ENCODE results near the gene YWHAB.
A peak's percentile ranks its signal among the peaks of the same experiment; 100 is the strongest.

Gene YWHAB

GRCh38 chr20:44912189-44912588 is 26.7 kb downstream of the YWHAB start:
- DNase-seq (ENCODE audit: low read depth): no peak
- no peak overlapping the region for H3K4me3 ChIP-seq (ENCODE audit: low read depth, low read length)
- TF ChIP-seq MAX (IDR thresholded peaks at IDR 0.05; ENCODE audit: low read depth, low read length): no peak
- TF ChIP-seq MYC (IDR thresholded peaks at IDR 0.05; ENCODE audit: low read depth, low read length): no peak
- no peak for TF ChIP-seq CTCF (IDR thresholded peaks at IDR 0.05; ENCODE audit: low read depth, low read length)
- no peak for TF ChIP-seq POLR2A (IDR thresholded peaks at IDR 0.05; ENCODE audit: extremely low read depth, insufficient read length)

GRCh38 chr20:44914924-44915323 is 29.4 kb downstream of the YWHAB start:
- no peak for TF ChIP-seq MAX (IDR thresholded peaks at IDR 0.05; ENCODE audit: low read depth, low read length)
- no peak for TF ChIP-seq MYC (IDR thresholded peaks at IDR 0.05; ENCODE audit: low read depth, low read length)
- TF ChIP-seq POLR2A (IDR thresholded peaks at IDR 0.05; ENCODE audit: extremely low read depth, insufficient read length): no peak
- no peak for TF ChIP-seq CTCF (IDR thresholded peaks at IDR 0.05; ENCODE audit: low read depth, low read length)
- peak; percentile 43 for DNase-seq (ENCODE audit: low read depth)

GRCh38 chr20:44916586-44916985 is 31.1 kb downstream of the YWHAB start:
- H3K4me3 ChIP-seq (ENCODE audit: low read depth, low read length): no peak overlapping the region
- no peak for TF ChIP-seq MYC (IDR thresholded peaks at IDR 0.05; ENCODE audit: low read depth, low read length)
- no peak for TF ChIP-seq CTCF (IDR thresholded peaks at IDR 0.05; ENCODE audit: low read depth, low read length)
- TF ChIP-seq POLR2A (IDR thresholded peaks at IDR 0.05; ENCODE audit: extremely low read depth, insufficient read length): no peak
- TF ChIP-seq MAX (IDR thresholded peaks at IDR 0.05; ENCODE audit: low read depth, low read length): no peak
- no peak for DNase-seq (ENCODE audit: low read depth)

More at GRCh38 chr20:44914924-44915323, 29.4 kb downstream of the YWHAB start:
- H3K4me3 ChIP-seq (ENCODE audit: low read depth, low read length): no peak overlapping the region

GRCh38 chr20:44917399-44917798 is 31.9 kb downstream of the YWHAB start:
- no peak for DNase-seq (ENCODE audit: low read depth)
- no peak overlapping the region for H3K4me3 ChIP-seq (ENCODE audit: low read depth, low read length)
- TF ChIP-seq CTCF (IDR thresholded peaks at IDR 0.05; ENCODE audit: low read depth, low read length): no peak

GRCh38 chr20:44918342-44918741 is 32.8 kb downstream of the YWHAB start:
- no peak overlapping the region for H3K4me3 ChIP-seq (ENCODE audit: low read depth, low read length)
- TF ChIP-seq MAX (IDR thresholded peaks at IDR 0.05; ENCODE audit: low read depth, low read length) (no peak), MYC (IDR thresholded peaks at IDR 0.05; ENCODE audit: low read depth, low read length) (no peak), POLR2A (IDR thresholded peaks at IDR 0.05; ENCODE audit: extremely low read depth, insufficient read length) (no peak), CTCF (IDR thresholded peaks at IDR 0.05; ENCODE audit: low read depth, low read length) (no peak)
- no peak for DNase-seq (ENCODE audit: low read depth)

GRCh38 chr20:44918761-44919160 is 33.3 kb downstream of the YWHAB start:
- no peak overlapping the region for H3K4me3 ChIP-seq (ENCODE audit: low read depth, low read length)
- DNase-seq (ENCODE audit: low read depth): no peak
- TF ChIP-seq POLR2A (IDR thresholded peaks at IDR 0.05; ENCODE audit: extremely low read depth, insufficient read length) (no peak), MAX (IDR thresholded peaks at IDR 0.05; ENCODE audit: low read depth, low read length) (no peak), MYC (IDR thresholded peaks at IDR 0.05; ENCODE audit: low read depth, low read length) (no peak), CTCF (IDR thresholded peaks at IDR 0.05; ENCODE audit: low read depth, low read length) (no peak)
